HG03064 (cell line): Measurements from ENCODE around the gene DPEP2.
"Not testable (repeated sequence)": the region's sequence is repeated elsewhere in the genome, so short reads cannot be mapped to it uniquely, and the experiment has no call there.

Experiments
- ATAC-seq: cut with Tn5 transposase; IDR thresholded peaks from one replicate; pipeline ENCODE4 v1.9.1; 2021; ENCODE audit warnings: low read depth; ENCODE audit not compliant: unreplicated experiment

Gene DPEP2

DNA sequence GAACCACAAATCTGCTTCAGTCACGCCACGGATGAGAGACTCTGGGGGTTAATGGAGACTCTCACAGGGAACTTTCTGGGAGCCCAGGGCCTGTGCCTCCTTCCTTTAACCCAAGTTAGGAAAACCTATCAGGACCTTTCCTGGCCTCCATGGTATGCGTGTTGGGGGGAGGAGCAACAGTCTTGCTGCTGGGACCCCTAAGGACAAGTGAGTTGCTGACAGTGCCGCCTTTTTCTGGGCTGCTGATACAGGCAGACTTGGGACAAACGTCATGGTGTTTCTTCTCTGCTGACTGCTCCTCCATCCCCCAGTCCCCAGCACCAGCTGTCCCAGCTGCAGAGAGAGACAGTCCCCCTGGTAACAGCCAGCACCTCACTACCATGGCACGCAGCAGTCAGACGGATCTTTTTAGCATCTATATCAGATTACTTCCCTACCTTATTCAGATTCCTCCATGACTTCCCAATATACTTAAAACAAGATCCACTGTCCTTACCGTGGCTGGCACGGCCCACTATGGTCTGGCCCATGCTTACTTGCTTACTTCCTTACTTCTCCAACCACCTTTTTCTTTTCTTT is 10.0 kb upstream of the DPEP2 start:
- no peak for ATAC-seq

DNA sequence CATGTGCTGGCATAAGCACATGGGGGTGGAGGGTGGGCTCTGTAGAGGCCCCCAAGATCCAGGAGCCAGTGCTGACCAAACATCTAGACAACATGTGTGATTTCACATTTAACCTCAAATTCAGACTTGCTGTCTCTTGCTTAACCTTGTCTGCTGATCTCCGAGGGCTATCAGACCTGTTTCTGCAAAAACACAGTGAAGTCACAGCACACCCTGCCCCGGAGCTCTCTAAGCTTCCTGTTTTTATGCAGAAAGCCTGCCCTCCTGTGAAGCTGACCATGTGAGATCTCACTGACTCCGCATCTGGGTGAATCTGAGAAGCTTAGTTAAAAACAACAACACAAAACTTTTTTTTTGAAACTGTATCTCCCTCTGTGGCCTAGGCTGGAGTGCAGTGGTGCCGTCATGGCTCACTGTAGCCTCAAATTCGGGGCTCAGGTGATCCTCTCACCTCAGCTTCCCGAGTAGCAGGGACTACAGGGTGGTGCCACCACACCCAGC is 6.6 kb upstream of the DPEP2 start:
- no peak for ATAC-seq

DNA sequence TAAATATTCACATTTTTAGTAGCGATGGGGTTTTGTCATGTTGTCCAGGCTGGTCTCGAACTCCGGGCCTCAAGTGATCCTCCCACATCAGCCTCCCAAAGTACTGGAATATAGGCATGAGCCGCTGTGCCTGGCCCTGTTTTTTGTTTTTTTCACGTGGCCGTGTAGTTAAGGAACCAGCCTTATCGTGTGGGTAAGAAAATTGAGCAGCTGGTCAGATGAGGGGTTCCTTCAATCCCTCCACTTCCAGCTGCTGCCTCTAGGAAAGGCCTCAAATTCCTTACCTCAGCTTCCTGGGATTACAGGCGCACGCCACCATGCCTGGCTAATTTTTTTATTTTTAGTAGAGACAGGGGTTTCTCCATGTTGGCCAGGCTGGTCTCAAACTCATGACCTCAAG is 5.9 kb upstream of the DPEP2 start:
- no peak for ATAC-seq

DNA sequence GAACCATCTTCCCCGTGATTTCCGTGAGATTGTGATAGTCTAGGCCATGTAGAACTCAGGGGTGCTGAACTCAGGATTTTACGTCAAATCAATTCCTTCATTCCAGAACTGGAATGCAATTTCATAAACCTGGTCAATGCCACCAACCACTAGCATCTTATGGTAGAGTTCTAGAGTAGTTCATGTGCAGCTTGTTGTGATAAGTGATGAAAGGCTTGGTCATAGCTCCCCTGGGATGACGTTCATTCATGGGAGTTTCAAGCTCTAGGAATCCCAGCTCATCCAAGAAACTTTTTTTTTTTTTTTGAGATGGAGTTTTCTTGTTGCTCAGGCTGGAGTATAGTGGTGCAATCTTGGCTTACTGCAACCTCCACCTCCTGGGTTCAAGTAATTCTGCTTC is 3.7 kb upstream of the DPEP2 start:
- ATAC-seq = no peak

DNA sequence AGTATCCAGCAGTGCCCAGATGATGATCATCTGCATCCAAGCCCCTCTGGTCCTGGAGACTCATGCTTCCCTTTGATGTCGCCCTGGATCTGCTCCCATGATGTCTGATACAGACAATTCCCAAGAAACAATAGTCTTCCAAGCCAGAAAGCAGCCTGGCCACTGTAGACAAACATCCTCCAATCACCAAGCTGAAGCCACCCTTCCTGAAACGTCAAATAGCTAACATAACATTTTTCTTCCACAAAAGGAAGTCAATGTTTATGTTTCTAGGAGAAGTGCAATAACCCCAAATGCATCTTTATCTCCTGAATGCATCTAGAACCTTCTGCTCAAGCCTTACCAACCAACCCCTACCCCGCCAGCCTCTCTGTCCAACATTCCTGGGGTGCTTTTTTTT is 1.2 kb upstream of the DPEP2 start:
- no peak for ATAC-seq

DNA sequence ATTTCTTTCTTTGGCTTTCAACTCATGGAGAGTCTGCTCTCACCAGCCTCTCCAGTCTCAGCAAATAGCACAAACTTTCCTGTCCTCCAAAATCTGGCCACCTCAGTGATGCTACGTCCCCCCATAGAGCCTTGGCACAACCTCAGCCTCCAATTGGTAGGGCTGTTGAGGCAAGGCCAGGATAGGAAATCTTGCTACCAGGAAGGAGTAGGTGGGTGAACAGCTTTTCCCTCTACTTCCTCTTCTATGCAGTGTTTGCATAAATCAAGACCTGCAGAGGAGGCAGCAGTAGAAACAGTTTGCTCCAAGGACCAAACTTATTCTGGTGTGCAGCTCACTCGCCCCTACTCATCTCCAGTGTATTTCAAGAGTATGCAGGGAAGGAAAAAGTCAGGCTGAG is 701 bp upstream of the DPEP2 start:
- no peak for ATAC-seq

DNA sequence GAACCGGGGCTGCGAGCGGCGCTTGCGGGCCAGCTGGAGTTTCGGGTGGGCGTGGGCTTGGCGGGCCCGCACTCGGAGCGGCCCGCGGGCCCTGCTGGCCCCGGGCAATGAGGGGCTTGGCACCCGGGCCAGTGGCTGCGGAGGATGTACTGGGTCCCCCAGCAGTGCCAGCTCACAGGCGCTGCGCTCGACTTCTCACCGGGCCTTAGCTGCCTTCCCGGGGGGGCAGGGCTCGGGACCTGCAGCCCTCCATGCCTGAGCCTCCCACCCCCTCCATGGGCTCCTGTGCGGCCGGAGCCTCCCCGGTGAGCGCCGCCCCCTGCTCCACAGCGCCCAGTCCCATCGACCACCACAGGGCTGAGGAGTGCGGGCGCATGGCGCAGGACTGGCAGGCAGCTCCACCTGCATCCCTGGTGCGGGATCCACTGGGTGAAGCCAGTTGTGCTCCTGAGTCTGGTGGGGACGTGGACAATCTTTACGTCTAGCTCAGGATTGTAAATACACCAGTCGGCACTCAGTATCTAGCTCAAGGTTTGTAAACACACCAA is 979 bp downstream of the DPEP2 start:
- not testable (repeated sequence) for ATAC-seq

DNA sequence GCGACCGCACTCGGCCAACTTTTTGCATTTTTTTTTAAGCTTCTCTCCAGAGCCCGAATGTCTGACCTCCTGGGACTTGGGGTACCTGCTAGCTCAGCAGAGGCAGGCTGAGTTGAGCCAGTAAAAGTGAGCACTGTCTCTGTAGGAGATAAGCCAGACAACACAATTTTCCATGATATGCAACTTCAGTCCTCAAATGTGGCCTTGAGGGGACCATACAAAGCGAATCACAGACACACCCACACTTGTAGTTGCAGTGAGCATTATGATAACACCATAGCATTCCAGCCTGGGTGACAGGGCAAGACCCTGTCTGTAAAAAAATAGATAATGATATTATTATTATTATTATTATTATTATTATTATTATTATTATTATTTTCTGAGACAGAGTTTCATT is 2.6 kb downstream of the DPEP2 start:
- ATAC-seq = no peak

DNA sequence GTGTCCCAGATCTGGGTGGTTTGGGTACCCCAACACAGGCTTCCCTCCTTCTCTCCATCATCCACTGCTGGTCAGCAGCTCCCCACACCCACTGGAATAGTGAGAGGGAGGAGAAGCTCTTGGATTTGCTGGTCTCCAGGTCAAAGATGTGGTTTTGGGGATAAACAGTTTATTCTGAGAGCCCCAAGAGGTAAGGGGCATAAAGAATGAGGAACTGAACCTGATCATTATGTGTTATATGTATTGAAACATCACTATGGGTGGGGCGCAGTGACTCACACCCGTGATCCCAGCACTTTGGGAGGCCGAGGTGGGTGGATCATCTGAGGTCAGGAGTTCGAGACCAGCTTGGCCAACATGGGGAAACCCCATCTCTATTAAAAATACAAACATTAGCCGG is 3.9 kb downstream of the DPEP2 start:
- ATAC-seq = no peak

DNA sequence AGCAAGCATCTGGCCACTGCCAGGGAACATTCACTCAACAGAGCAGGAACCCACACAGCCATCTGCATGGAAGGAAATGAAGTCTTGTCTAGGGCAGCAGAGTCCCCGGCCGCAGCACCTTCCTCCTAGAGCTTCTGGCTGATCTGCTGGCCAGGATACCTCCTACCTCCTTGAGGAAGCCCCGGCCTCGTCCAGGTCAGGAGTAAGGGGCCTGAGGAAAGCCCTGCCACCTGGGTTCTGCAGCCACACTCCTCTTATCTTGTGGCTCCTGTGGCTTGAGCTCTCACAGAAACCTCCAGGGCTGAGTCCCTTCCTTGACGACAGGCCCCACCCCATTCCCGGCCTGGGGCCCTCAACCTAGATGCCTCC is 5.3 kb downstream of the DPEP2 start:
- not testable (repeated sequence) for ATAC-seq

DNA sequence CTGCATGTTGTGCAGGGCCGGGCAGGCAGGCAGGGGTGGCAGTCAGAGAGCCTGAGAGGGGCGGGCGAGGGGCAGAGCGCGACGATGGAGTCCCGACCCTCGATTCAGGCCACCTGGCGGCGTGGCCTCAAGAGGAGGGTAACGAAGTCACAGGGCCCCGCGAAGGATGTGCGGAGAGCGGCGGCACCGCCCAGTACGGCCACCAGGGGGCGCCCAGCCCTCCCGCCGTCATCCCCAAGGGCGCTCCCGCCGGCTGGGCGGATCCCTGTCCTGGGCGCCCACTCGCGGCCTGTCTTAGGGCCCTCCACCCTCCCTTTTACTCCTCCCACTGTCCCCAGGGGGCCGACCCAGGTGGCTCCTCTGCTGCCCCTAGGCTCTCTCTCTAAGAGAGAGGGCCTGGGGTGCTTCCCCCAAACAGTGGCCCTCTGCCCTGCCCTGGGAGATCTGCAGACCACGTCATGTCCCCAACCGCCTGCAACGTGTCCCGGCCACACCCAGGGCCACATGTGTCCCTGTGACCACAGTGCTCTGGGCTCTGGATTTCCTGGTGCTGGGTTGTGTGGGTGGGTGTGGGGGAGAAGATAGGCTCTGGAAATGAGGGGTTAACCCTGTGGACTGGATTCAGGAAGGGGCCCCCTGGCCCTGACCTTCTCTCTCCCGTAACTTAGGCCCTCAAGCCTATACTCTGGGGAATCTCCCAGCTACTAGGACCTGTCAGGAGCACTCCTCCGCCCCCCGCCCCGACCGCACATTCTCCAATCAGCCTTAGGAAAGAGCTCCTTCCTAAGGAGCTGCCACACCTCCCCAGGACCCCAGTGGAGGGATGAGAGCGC is 5.9 kb downstream of the DPEP2 start:
- ATAC-seq = no peak

DNA sequence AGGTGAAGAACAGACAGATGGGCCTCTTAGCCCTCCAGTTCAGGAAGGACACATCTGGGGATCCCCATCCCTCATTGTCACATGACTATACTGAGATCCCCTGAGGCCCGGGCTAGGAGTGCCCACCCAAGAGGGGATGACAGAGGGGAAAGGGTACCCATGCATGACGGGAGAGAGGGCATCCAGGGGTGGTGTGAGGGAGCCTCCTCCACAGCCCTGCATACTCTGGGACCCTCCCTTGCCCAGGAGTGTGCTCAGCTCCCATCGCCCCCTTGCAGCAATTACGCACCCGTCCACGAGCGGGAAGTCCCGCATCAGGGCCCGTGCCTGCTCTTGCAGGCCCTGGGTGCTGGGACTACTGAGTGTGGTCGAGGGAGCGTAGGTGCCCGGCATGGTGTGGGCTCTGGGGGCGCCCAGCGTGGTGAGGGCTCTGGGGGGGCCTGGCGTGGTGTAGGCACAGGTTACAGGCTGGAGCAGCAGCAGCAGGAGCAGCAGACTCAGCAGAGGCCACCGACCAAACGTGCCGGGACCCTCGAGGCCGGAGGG is 6.5 kb downstream of the DPEP2 start:
- no peak for ATAC-seq

DNA sequence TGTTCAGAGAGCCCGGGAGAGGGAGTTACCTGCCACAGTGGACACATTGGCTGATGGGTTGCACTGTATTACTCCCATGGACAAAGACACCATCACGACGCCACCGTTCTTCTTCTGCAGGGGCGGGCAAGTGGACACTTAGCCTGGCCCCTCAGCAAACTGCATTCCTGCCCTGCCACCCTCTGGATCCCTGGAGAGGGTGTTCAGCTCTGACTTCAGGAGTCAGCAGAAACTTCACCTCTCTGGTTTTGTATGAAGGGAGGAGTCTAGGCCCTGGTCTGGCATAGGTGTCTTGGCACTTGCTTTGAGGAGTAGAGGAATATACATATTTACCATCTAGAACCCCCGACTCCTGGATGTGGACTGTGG is 9.3 kb downstream of the DPEP2 start:
- no peak for ATAC-seq

DNA sequence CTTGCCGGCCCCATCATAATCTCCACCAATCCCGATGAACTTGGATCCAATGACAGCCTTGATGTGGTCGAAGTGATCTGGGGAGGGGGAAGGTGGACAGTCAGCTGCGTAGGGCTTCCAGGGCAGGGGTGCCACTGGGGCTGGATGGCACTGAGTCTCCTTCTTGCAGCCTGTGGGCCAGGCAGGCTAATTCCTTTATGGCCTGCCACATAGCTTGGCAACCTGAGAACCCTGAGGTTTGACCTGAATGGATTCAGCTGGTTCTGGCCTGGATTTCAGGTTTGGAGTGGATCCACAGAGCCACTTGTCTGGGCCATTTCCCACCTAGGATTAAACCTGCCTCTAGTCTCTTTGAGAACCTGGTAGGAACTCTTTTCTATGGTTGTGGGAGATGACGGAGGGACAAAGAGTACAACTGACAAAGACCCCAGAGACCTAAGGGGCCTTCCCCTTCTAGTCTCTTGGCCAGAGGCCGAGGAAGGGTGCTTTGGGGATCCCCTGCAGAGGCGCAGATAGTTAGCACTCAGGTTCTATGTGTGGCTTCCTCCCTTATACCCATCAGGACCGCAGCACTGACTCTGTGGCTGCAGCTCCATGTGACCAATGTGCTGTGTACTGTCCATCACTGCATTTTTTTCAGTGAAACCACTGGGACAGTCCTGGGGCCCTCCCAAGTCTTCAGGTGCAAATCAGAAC is 9.8 kb downstream of the DPEP2 start:
- no peak for ATAC-seq

DNA sequence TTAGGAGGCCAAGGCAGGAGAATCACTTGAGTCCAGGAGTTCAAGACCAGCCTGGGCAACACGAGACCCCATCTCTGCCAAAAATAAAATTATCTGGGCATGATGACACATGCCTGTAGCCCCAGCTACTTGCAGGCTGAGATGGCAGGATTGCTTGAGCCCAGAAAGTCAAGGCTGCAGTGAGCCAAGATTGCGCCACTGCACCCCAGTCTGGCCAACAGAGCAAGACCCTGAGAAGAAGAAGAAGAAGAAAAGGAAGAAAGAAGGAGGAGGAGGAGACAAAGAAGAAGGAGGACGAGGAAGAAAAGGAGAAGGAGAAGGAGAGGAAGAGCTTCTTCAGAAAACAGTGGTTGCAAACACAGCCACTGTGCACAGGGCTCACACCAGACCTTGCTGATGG is 10.6 kb downstream of the DPEP2 start:
- ATAC-seq = no peak

DNA sequence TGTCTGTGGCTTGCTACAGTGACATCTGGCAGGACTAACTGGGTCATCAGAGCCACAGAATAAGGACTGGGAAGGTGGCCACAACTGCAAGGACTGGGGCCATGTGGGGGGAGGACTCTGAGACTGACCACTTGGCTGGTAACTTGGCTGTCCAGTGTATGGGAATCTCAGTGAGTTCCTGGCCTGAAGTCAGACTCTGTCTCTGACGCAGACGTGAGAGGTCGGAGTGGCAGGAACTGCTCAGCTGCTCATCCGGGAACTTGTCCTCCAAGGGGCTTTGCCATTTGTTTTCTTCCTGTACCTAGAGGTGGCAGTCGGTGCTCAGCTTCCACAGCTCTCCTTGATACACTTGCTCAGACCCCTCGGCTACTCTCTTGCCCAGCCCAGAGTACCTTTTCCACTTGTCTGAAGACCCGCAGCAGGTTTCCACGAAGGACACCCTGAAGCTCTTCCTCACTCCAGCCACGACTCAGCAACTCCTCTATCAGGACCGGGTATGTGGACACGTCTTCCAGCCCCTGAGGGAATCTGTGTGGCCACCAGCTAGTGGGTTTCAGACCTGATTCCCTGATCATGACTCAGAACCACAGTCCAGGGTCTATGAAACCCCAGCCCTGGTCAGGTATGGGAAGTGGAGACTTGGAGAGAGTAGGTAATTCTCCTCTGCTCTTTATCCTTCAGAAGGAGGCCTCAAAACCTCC is 11.7 kb downstream of the DPEP2 start:
- ATAC-seq = no peak

DNA sequence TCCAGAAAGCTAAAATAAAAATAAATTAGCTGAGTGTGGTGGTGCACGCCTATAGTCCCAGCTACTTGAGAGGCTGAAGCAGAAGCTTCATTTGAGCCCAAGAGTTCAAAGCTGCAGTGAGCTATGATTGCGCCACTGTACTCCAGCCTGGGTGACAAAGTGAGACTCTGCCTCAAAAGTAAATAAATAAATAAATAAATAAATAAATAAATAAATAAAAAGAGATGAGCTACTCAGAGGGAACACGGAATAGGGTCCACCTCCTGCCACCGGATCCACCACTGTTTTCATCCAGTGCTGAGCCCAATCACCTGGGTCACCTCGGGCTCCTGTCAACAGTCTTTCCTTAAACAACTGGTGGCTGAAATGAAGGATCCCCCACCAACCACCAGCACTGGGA is 12.3 kb downstream of the DPEP2 start:
- no peak for ATAC-seq

DNA sequence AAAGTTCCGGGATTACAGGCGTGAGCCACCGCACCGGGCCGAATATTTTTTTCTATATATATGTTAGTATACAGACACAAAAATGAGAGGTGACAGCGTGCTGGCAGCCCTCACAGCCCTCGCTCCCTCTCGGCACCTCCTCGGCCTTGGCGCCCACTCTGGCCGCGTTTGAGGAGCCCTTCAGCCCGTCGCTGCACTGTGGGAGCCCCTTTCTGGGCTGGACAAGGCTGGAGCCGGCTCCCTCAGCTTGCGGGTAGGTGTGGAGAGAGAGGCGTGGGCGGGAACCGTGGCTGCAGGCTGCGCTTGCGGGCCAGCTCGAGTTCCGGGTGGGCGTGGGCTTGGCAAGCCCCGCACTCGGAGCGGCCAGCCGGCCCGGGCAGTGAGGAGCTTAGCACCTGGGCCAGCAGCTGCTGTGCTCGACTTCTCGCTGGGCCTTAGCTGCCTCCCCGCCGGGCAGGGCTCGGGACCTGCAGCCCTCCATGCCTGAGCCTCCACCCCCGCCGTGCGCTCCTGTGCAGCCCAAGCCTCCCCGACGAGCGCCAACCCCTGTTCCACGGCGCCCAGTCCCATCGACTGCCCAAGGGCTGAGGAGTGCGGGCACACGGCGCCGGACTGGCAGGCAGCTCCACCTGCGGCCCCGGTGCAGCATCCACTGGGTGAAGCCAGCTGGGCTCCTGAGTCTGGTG is 17.1 kb downstream of the DPEP2 start:
- no peak for ATAC-seq

DNA sequence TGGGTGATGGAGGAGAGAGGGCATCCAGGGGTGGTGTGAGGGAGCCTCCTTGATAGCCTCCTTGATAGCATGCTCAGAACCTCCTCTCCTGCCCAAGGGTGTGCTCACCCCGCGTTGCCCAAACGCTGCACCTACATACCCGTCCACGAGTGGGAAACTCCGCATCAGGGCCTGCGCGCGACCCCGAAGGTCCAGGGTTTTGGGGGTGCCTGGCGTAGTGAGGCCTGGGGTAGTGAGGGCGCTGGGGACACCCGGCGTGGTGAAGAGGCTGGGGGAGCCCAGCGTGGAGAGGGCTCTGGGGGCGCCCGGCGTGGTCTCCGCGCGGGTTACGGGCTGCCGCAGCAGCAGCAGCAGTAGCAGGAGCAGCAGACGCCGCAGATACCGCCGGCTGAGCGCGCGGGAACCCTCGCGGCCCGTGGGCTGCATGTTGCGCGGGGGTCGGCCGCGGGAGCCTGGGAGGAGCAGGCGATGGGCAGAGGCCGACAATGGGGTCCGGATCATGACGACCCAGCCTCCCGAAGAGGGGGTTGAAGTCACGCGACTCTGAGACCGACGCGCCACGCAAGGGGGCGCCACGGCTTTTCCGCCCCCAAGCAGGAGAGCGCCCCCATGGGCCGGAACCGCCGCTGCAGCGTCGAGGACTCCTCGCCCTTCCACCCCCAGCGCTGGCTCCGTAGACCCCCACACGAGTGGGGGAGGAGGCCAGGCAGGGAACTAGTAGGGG is 19.2 kb downstream of the DPEP2 start, which contains the start of gene DPEP3:
Gene DPEP3 (minus strand): TSS at position 545 of the 724 bp plus-strand sequence. CDS start 119 bp downstream, at position 426.
- no peak for ATAC-seq
